ENCODE results near the gene ADAMTSL4. TPM values are rescaled to one million over a fixed set of nuclear protein-coding genes. Genes with fewer than 3 reads are reported as not detected.

ADAMTSL4 gene
- total RNA-seq, 1 donor from 2014 or later = not detected

GRCh38 chr1:150606463-150607142, 57.4 kb downstream of the ADAMTSL4 start:
- Histone ChIP-seq H3F3A (ENCODE audit: low read depth) (peaks cover 45% of the 10 kb centered on the region), H3K36me3 (no peaks in the 10 kb centered on the region), H2AFZ (replicated peaks) (no peak overlapping the region), H3K79me2 (ENCODE audit: low read depth) (no peaks in the 10 kb centered on the region), H3K27me3 (no peaks in the 10 kb centered on the region), H3K9me3 (ENCODE audit: low read depth) (no peaks in the 10 kb centered on the region), H3K9ac (no peak overlapping the region), H4K20me1 (ENCODE audit: low read depth) (no peaks in the 10 kb centered on the region), H3K27ac (no peak overlapping the region), H3K4me1 (peaks cover 26% of the 10 kb centered on the region), H3K4me2 (no peak overlapping the region), H3K4me3 (no peak overlapping the region)
- no peaks in the 10 kb centered on the region for H3K27me3 Mint-ChIP-seq (ENCODE audit: insufficient read depth, low read depth)
- H3K9me3 Mint-ChIP-seq = no peaks in the 10 kb centered on the region
- no peak overlapping the region for H3K27ac Mint-ChIP-seq
- H3K4me1 Mint-ChIP-seq = peaks cover 27% of the 10 kb centered on the region
- peaks cover 18% of the 10 kb centered on the region for H3K36me3 Mint-ChIP-seq
- TF ChIP-seq EZH2 (IDR thresholded peaks at IDR 0.05) (no peak), CTCF (IDR thresholded peaks at IDR 0.05) (no peak), EZH2phosphoT487 (IDR thresholded peaks at IDR 0.05) (no peak)
- no peak for DNase-seq (ENCODE audit: low spot score)
- no peak overlapping the region for H3K4me3 Mint-ChIP-seq

DNA sequence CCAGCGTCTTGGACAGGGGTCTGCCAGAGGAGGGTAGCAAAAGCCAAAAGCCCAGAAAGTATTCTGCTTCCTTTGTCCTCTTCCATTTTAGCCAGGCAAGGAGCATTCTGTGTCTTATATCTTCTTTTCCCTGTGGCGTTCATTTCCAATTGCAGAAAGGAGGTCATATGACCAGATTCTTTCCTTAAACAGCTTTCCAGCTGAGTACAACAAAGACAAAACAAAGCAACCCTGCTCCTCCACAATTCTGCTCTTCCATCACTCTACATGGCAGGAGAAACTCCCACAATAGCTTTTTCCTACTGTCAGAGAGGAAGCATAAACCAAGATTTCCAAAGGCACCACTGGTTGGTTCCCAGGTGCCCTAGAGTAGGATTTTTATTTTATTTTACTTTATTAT, 60.5 kb downstream of the ADAMTSL4 start:
- no peaks in the 10 kb centered on the region for H3K9me3 ChIP-seq (ENCODE audit: low read depth)
- H3K79me2 ChIP-seq (ENCODE audit: low read depth) = no peaks in the 10 kb centered on the region
- H3K4me1 Mint-ChIP-seq = peaks cover 18% of the 10 kb centered on the region
- H3K9me3 Mint-ChIP-seq = no peaks in the 10 kb centered on the region
- H3K36me3 ChIP-seq = no peaks in the 10 kb centered on the region
- H3K4me1 ChIP-seq = peaks cover 13% of the 10 kb centered on the region
- H3K36me3 Mint-ChIP-seq = peaks cover 18% of the 10 kb centered on the region
- peaks cover 36% of the 10 kb centered on the region for H3F3A ChIP-seq (ENCODE audit: low read depth)
- no peak overlapping the region for H2AFZ ChIP-seq (replicated peaks)
- no peaks in the 10 kb centered on the region for H3K27me3 ChIP-seq
- H3K27me3 Mint-ChIP-seq (ENCODE audit: insufficient read depth, low read depth) = peaks cover 3% of the 10 kb centered on the region
- peak overlapping the region; percentile 76 for H3K27ac ChIP-seq
- H4K20me1 ChIP-seq (ENCODE audit: low read depth) = no peaks in the 10 kb centered on the region
- no peak overlapping the region for H3K4me3 ChIP-seq
- H3K27ac Mint-ChIP-seq = peak overlapping the region; percentile 61
- no peak overlapping the region for H3K4me2 ChIP-seq
- peak; percentile 32 for DNase-seq (ENCODE audit: low spot score)
- H3K9ac ChIP-seq = no peak overlapping the region
- TF ChIP-seq CTCF (IDR thresholded peaks at IDR 0.05) = no peak
- no peak for TF ChIP-seq EZH2phosphoT487 (IDR thresholded peaks at IDR 0.05)
- TF ChIP-seq EZH2 (IDR thresholded peaks at IDR 0.05) = no peak
- H3K4me3 Mint-ChIP-seq = no peak overlapping the region

Small RNA genes within 50 kb of the gene (microRNA-seq; reads per million reads assigned to microRNA genes)
- not detected for gene MIR4257

Small RNA genes within 50 kb of the gene (small RNA-seq; reads per million reads assigned to genes)
- not detected for gene MIR4257
- gene RF00015 = not detected
- not detected for gene RF00561
- not detected for gene RN7SL473P
- gene RN7SL600P = not detected

Other genes with a start within 250 kb of the ADAMTSL4 start
- 69.7 and 86.2 TPM in 2 replicates for gene PRPF3, start 227.9 kb upstream of the ADAMTSL4 start, total RNA-seq (ENCODE audit: low replicate concordance)
- 19.7 and 20.0 TPM in 2 replicates for gene RPRD2, start 185.3 kb upstream of the ADAMTSL4 start, total RNA-seq (ENCODE audit: low replicate concordance)
- gene TARS2, start 62.0 kb upstream of the ADAMTSL4 start, total RNA-seq (ENCODE audit: low replicate concordance) = 29.6 and 29.8 TPM in 2 replicates
- gene ECM1, start 41.3 kb upstream of the ADAMTSL4 start, total RNA-seq (ENCODE audit: low replicate concordance) = 0.30 and 0.65 TPM in 2 replicates
- gene FALEC, start 33.7 kb upstream of the ADAMTSL4 start, total RNA-seq (ENCODE audit: low replicate concordance) = 0.96 TPM in 1 of 2 replicates, not detected in the other
- 202 and 232 TPM in 2 replicates for gene MCL1, start 30.2 kb downstream of the ADAMTSL4 start, total RNA-seq (ENCODE audit: low replicate concordance)
- 133 and 201 TPM in 2 replicates for gene ENSA, start 80.2 kb downstream of the ADAMTSL4 start, total RNA-seq (ENCODE audit: low replicate concordance)
- gene GOLPH3L, start 147.7 kb downstream of the ADAMTSL4 start, total RNA-seq (ENCODE audit: low replicate concordance) = 28.9 and 29.3 TPM in 2 replicates
- not detected in 2 replicates for gene HORMAD1, start 171.5 kb downstream of the ADAMTSL4 start, total RNA-seq (ENCODE audit: low replicate concordance)
- 0.06 TPM in 1 of 2 replicates, not detected in the other for gene CTSS, start 216.4 kb downstream of the ADAMTSL4 start, total RNA-seq (ENCODE audit: low replicate concordance)

Data from neural progenitor cell (in vitro differentiated cells).